ENCODE data around the gene AVP.
"Not testable (repeated sequence)": the region's sequence is repeated elsewhere in the genome, so short reads cannot be mapped to it uniquely, and the experiment has no call there.

AVP gene

GRCh38 chr20:3084283-3084985 is at the start of gene AVP:
Gene AVP, minus strand, starts transcription at chr20:3084724. Its CDS starts 50 bp downstream, at chr20:3084674.
- no peak for FAIRE-seq

GRCh38 chr20:3134151-3134550 is 49.6 kb upstream of the AVP start:
- no peak for FAIRE-seq

- FAIRE-seq = no peak
Measured at GRCh38 chr20:3133155-3133554, 48.6 kb upstream of the AVP start.

- no peak for FAIRE-seq
Measured at GRCh38 chr20:3130051-3130600, 45.6 kb upstream of the AVP start.

- FAIRE-seq = no peak
Measured at GRCh38 chr20:3129094-3129493, 44.6 kb upstream of the AVP start.

GRCh38 chr20:3128275-3128984 is 43.9 kb upstream of the AVP start:
- FAIRE-seq = no peak

GRCh38 chr20:3126527-3126859 is 42.0 kb upstream of the AVP start:
- no peak for FAIRE-seq

GRCh38 chr20:3125776-3126526 is 41.4 kb upstream of the AVP start:
- not testable (repeated sequence) for FAIRE-seq

- not testable (repeated sequence) for FAIRE-seq
Measured at GRCh38 chr20:3124773-3125560, 40.4 kb upstream of the AVP start.

GRCh38 chr20:3124163-3124562 is 39.6 kb upstream of the AVP start:
- not testable (repeated sequence) for FAIRE-seq

GRCh38 chr20:3123542-3123941 is 39.0 kb upstream of the AVP start:
- no peak for FAIRE-seq

GRCh38 chr20:3121955-3122610 is 37.6 kb upstream of the AVP start:
- no peak for FAIRE-seq

GRCh38 chr20:3121271-3121911 is 36.9 kb upstream of the AVP start:
- no peak for FAIRE-seq

- FAIRE-seq = no peak
Measured at GRCh38 chr20:3119044-3119443, 34.5 kb upstream of the AVP start.

GRCh38 chr20:3117839-3118379 is 33.4 kb upstream of the AVP start:
- peak; percentile 67 for FAIRE-seq

- FAIRE-seq = no peak
Measured at GRCh38 chr20:3116341-3116740, 31.8 kb upstream of the AVP start.

- FAIRE-seq = peak; percentile 55
Measured at GRCh38 chr20:3115190-3116107, 30.9 kb upstream of the AVP start.

GRCh38 chr20:3111995-3112394 is 27.5 kb upstream of the AVP start:
- no peak for FAIRE-seq

GRCh38 chr20:3111507-3111906 is 27.0 kb upstream of the AVP start:
- FAIRE-seq = no peak
